Stimulated activated naive CD8-positive, alpha-beta T cell treated with anti-CD3 and anti-CD28 coated beads, Interleukin-15, Interleukin-2, amounts not matched to agents 100 U/mL and 50 U/mL, for 24 hours (primary cell): Measurements from ENCODE around the gene METTL15.
A peak's percentile ranks its signal among the peaks of the same experiment; 100 is the strongest.
"Not testable (repeated sequence)": the region's sequence is repeated elsewhere in the genome, so short reads cannot be mapped to it uniquely, and the experiment has no call there.

Experiments used
- ATAC-seq: fragments of 150-1000 bp; cut with Tn5 transposase; one replicate; pipeline ENCODE4 v1.10.0; 2021
- DNase-seq: peaks from one replicate; pipeline ENCODE4 v3.0.0; 2021

Gene METTL15

GRCh38 chr11:28296426-28296825 lies 188.2 kb downstream of the METTL15 start:
- ATAC-seq (no peak), DNase-seq (no peak)

- ATAC-seq (no peak), DNase-seq (no peak)
Measured at GRCh38 chr11:28298209-28298608, 190.0 kb downstream of the METTL15 start.

DNA sequence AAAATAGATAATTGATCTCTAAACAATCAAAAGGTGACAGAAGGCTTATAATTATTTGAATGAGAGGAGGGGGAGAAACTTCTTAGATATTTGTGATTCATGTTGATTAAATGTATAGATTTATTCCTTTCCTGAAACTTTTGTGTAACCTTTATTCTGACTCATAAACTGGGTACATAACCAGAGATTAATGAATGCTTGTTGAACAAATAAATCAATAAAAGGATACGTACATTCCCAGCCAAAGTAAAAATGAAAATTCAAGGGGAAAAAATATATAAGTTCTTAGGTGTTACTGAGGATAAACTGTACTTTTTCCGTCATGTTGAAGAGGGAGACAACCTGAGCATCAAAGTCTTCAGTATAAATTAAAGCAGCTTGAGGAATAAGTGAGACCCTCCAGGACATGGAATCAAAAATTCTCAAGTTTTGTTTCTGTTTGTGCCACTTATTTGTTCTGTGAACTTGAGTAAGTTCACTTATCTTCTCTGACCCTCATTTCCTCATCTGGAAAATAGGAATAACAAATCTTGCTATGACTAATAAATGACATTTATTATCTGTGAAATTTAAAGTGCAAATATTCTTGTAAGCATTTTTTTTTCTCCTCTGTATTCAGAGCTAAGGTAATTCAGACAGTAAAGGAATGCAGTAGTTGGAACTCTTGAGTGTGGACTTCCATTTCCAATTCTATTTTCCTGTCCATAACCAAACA lies 195.4 kb downstream of the METTL15 start:
- no peak for ATAC-seq
- DNase-seq = no peak

- no peak for DNase-seq
- no peak for ATAC-seq
Measured at GRCh38 chr11:28315440-28315839, 207.3 kb downstream of the METTL15 start.

DNA sequence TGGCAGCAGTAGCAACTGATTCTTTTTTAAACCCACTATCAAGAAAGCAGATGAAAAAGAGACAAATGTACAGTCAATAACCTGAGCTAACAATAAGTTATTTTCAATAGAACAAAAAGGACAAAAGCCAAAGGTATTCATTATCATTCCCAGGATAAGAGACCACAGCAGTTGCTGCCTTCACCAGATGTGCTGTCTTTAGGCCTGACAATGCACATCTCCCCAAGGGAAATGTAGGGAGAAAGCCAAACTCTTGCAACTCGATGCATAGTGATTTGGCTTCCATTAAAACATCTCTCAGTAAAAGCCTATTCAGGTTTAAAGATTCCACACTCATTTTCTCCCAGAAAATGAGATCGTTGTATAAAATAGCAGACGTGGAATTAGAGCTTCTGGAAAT lies 210.7 kb downstream of the METTL15 start:
- ATAC-seq (no peak), DNase-seq (no peak)

GRCh38 chr11:28323621-28324020 lies 215.4 kb downstream of the METTL15 start:
- ATAC-seq = no peak
- no peak for DNase-seq

GRCh38 chr11:28332393-28332792 lies 224.2 kb downstream of the METTL15 start:
- DNase-seq = not testable (repeated sequence)
- peak; percentile 81 for ATAC-seq

- no peak for ATAC-seq
- DNase-seq = no peak
Measured at GRCh38 chr11:28337701-28338100, 229.5 kb downstream of the METTL15 start.

- ATAC-seq = no peak
- DNase-seq = no peak
Measured at GRCh38 chr11:28338371-28338770, 230.2 kb downstream of the METTL15 start.

DNA sequence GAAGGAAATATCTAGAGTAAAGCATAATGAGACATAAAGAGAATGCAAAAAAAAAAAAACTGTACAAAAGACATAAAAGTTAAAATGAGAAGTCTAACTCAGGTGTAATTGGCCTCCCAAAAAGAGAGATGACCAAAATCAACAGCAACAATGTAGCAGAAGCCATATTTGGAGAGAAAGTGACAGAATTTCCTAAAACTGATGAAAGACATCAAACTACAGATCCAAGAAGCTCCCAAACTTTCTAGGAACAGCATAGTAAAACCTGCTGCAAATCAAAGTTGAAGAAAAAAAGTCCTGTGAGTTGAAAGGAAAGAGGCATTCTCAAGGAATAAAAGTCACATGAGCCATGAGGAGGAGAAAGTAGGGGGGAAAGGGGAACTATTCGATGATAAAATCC lies 231.3 kb downstream of the METTL15 start:
- ATAC-seq (no peak), DNase-seq (no peak)

GRCh38 chr11:28342716-28343115 lies 234.5 kb downstream of the METTL15 start:
- ATAC-seq (no peak), DNase-seq (no peak)

GRCh38 chr11:28343304-28344233 lies 235.4 kb downstream of the METTL15 start:
- no peak for ATAC-seq
- no peak for DNase-seq

- no peak for DNase-seq
- no peak for ATAC-seq
Measured at GRCh38 chr11:28346209-28346608, 238.0 kb downstream of the METTL15 start.

- DNase-seq = no peak
- no peak for ATAC-seq
Measured at GRCh38 chr11:28346721-28347120, 238.5 kb downstream of the METTL15 start.

- ATAC-seq (no peak), DNase-seq (no peak)
Measured at GRCh38 chr11:28347371-28347770, 239.2 kb downstream of the METTL15 start.

DNA sequence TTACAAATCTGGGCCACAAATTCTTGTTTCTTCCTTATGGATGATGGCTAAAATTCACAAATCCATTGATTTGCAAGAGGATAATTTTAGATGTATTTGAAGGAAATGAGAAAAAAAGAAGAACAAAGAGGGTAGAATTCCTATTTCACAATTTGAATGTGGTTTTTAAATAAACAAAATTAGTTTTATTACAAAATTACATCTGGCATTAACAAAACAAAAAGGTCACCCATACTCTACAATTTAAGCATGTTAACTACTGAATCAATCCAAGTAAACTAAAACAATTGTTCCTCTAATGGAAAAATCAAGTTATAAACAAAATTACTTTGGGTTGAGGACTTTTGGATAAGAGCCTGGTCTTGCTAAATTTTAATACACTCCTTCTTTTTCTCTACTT lies 242.0 kb downstream of the METTL15 start:
- ATAC-seq = no peak
- no peak for DNase-seq

DNA sequence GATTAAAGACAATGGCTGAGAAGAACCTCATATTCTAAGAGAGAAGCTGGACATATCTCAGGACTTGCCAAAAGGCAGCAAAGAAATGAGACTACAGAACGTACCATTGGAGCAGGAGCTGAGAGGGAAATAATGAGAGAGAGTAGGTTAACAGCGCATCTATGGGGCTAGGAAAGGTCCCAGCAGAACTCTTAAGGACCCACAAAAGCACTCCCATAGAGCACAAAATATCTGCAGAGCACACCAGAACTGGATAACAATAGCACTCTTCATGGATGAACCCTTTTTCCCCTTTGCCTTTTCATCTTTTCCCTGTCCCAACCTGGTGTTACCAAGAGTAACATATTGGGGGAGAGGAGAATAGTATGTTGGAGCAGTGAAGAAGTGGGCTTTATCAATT lies 245.8 kb downstream of the METTL15 start:
- no peak for ATAC-seq
- DNase-seq = no peak

DNA sequence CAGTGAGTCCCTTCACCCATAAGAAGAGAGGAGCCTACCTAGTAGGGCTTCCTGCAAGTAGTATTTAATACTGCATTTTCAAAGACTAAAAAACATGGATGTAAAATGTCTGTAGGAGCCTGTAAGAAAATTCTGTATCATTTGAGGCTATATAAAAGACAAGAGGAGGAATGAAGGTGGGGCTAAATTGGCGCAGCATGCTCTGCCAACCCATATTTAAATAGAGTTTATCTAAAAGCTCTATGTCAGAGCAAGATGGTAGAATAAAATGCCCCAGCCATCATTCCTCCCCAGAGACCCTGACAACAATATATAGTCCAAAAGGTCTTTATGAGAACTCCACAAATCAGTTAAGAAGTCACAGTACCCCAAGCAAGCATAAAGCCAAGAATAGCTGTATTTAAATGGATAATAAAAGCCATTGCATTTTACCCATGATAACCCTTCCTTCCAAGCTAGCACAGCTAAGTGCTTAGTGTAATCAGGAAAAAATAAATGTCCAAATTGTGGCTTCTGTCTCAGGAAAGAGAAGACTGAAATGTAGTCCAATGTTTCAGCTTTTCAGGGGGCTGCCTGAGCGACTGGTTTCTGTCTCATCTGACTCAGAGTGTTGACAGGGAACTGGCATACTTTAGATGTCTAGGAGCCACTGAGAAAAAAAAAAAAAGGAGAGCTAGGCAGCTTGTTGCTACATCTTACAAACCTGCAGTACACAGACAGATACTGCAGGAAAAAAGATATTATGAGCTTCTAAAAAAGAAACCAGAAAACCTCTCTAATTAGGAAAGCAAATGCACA lies 258.6 kb downstream of the METTL15 start:
- ATAC-seq (no peak), DNase-seq (no peak)

DNA sequence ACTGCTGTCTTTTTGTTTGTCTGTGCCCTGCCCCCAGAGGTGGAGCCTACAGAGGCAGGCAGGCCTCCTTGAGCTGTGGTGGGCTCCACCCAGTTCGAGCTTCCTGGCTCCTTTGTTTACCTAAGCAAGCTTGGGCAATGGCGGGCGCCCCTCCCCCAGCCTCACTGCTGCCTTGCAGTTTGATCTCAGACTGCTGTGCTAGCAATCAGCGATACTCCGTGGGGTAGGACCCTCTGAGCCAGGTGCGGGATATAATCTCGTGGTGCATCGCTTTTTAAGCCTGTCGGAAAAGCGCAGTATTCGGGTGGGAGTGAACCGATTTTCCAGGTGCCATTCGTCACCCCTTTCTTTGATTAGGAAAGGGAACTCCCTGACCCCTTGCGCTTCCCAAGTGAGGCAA lies 269.9 kb downstream of the METTL15 start:
- DNase-seq, ATAC-seq: not testable (repeated sequence)
